Subcutaneous abdominal adipose tissue (tissue), 5 donors: ENCODE measurements around the gene LLPH.

Experiments
- H3K27ac ChIP-seq: one replicate; pipeline ENCODE4 v1.7.0; 2013; ENCODE audit warnings: low read depth, mild to moderate bottlenecking, inconsistent platforms, low read length, moderate library complexity
- H3K27me3 ChIP-seq, 5 donors: one replicate each; pipeline ENCODE4 v1.7.0; 2013; ENCODE audit warnings: low read length in 5 of 5, inconsistent platforms in 1 of 5; ENCODE audit not compliant: control insufficient read depth in 5 of 5, insufficient read depth in 4 of 5
- H3K36me3 ChIP-seq, 5 donors: one replicate each; pipeline ENCODE4 v1.7.0; 2013; ENCODE audit warnings: low read length in 5 of 5; ENCODE audit not compliant: control insufficient read depth in 5 of 5, insufficient read depth in 5 of 5
- H3K4me1 ChIP-seq, 5 donors: one replicate each; pipeline ENCODE4 v1.7.0; 2013; ENCODE audit warnings: low read length in 5 of 5, mild to moderate bottlenecking in 3 of 5, moderate library complexity in 1 of 5; ENCODE audit not compliant: control insufficient read depth in 5 of 5, insufficient read depth in 5 of 5
- H3K4me3 ChIP-seq, 5 donors: one replicate each; pipeline ENCODE4 v1.7.0; 2013; ENCODE audit warnings: low read length in 5 of 5, low read depth in 1 of 5
- H3K9ac ChIP-seq, 5 donors: one replicate each; pipeline ENCODE4 v1.7.0; 2013; ENCODE audit warnings: low read length in 5 of 5, mild to moderate bottlenecking in 4 of 5, moderate library complexity in 3 of 5
- H3K9me3 ChIP-seq, 5 donors: one replicate each; pipeline ENCODE4 v1.7.0; 2013; ENCODE audit warnings: low read length in 5 of 5; ENCODE audit not compliant: control insufficient read depth in 5 of 5
- donor health status: healthy.
- donor health status: healthy.
- donor health status: healthy.
- donor health status: healthy.
- donor health status: healthy.

The LLPH gene

GRCh38 chr12:66082744-66083143 is 47.8 kb downstream of the LLPH start:
- Histone ChIP-seq H3K36me3 (no peaks in the 10 kb centered on the region), H3K27me3 (peaks cover 0 to 2% (median 0%) of the 10 kb centered on the region in 5 donors), H3K9me3 (peaks cover 0 to 6% (median 0%) of the 10 kb centered on the region in 5 donors), H3K9ac (no peak overlapping the region), H3K4me1 (no peaks in the 10 kb centered on the region), H3K27ac (no peak overlapping the region), H3K4me3 (no peak overlapping the region)

DNA sequence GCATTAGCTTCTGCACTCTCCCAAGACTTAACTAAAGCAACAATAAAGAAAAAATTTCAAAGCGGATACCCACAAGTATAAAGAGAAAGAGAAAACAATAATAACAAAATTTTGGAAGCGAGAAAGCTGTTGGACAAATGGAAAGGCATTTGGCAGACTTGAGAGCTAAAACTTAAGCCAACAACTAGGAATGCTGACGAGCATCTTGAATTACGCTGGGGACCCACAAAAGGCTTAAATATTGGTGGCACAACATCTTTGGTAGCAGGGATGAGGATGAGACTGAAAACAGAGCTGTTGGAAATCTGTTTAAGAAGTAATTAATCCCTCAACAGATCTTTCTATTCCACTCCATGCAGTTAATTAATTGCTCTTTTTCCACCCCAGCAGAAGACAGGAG is 49.8 kb downstream of the LLPH start:
- Histone ChIP-seq H3K4me1 (no peaks in the 10 kb centered on the region), H3K9ac (no peak overlapping the region), H3K9me3 (peaks cover 0 to 6% (median 0%) of the 10 kb centered on the region in 5 donors), H3K36me3 (no peaks in the 10 kb centered on the region), H3K27me3 (peaks cover 0 to 2% (median 0%) of the 10 kb centered on the region in 5 donors), H3K4me3 (no peak overlapping the region), H3K27ac (no peak overlapping the region)

GRCh38 chr12:66077542-66077941 is 53.0 kb downstream of the LLPH start:
- H3K27me3 ChIP-seq: peaks cover 0 to 2% (median 0%) of the 10 kb centered on the region in 5 donors
- H3K4me1 ChIP-seq: no peaks in the 10 kb centered on the region
- H3K9ac ChIP-seq: no peak overlapping the region
- H3K9me3 ChIP-seq: no peaks in the 10 kb centered on the region
- H3K4me3 ChIP-seq: no peak overlapping the region
- no peak overlapping the region for H3K27ac ChIP-seq
- no peaks in the 10 kb centered on the region for H3K36me3 ChIP-seq

GRCh38 chr12:66074561-66074960 is 56.0 kb downstream of the LLPH start:
- Histone ChIP-seq H3K27ac (no peak overlapping the region), H3K4me3 (no peak overlapping the region), H3K27me3 (peaks cover 0 to 2% (median 0%) of the 10 kb centered on the region in 5 donors), H3K36me3 (no peaks in the 10 kb centered on the region), H3K9ac (no peak overlapping the region), H3K4me1 (no peaks in the 10 kb centered on the region), H3K9me3 (no peaks in the 10 kb centered on the region)

DNA sequence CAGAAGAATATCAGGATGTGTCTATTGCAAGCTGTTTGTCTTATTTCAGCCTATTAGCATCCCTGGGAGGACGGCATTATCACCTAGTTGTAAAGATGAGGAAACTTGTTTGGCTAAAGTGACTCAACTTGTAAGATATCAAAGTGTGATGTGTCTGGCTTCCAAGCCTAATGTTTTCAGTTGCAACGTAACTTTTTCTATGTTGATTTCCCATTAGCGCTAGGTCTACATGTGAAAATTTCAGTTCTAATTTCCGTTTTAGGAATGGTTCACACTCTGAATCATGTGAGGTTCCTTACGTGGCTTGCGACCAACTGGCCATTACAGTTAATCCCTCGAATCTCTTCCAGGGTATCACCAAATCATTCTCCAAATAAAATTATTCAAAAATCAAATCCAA is 58.0 kb downstream of the LLPH start:
- H3K4me3 ChIP-seq: no peak overlapping the region
- no peaks in the 10 kb centered on the region for H3K4me1 ChIP-seq
- no peaks in the 10 kb centered on the region for H3K27me3 ChIP-seq
- H3K27ac ChIP-seq: no peak overlapping the region
- no peaks in the 10 kb centered on the region for H3K36me3 ChIP-seq
- H3K9me3 ChIP-seq: no peaks in the 10 kb centered on the region
- no peak overlapping the region for H3K9ac ChIP-seq

- Histone ChIP-seq H3K27ac (no peak overlapping the region), H3K9ac (no peak overlapping the region), H3K27me3 (no peaks in the 10 kb centered on the region), H3K4me3 (no peak overlapping the region), H3K9me3 (no peaks in the 10 kb centered on the region), H3K36me3 (no peaks in the 10 kb centered on the region), H3K4me1 (no peaks in the 10 kb centered on the region)
Measured at GRCh38 chr12:66072135-66072534, 58.4 kb downstream of the LLPH start.

DNA sequence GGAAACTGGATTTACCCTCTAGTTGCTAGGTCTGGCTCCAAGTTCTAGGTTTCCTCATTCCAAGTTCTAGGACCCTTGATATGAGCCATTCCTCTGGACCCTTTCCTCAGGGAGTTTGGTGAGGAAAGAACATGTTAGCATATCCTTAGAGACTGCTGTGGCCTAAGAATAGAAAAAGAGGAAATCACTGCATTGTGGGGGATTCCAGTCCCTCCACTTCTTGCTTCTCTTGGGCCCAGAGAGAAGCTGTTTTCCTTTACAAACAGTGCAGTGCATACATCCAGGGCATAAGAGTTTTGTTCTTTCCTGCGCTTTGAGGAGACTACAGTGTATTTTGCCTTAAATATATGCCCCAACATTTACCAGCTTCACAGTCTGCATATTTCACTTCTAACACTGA is 59.0 kb downstream of the LLPH start:
- H3K27me3 ChIP-seq: no peaks in the 10 kb centered on the region
- H3K36me3 ChIP-seq: no peaks in the 10 kb centered on the region
- H3K9ac ChIP-seq: no peak overlapping the region
- no peaks in the 10 kb centered on the region for H3K9me3 ChIP-seq
- H3K4me1 ChIP-seq: no peaks in the 10 kb centered on the region
- H3K27ac ChIP-seq: no peak overlapping the region
- no peak overlapping the region for H3K4me3 ChIP-seq

- H3K9ac ChIP-seq: no peak overlapping the region
- H3K27me3 ChIP-seq: no peaks in the 10 kb centered on the region
- H3K4me3 ChIP-seq: no peak overlapping the region
- H3K36me3 ChIP-seq: no peaks in the 10 kb centered on the region
- no peak overlapping the region for H3K27ac ChIP-seq
- H3K4me1 ChIP-seq: no peaks in the 10 kb centered on the region
- H3K9me3 ChIP-seq: no peaks in the 10 kb centered on the region
Measured at GRCh38 chr12:66070378-66071120, 60.0 kb downstream of the LLPH start.

- no peaks in the 10 kb centered on the region for H3K9me3 ChIP-seq
- H3K27me3 ChIP-seq: peaks cover 0 to 1% (median 0%) of the 10 kb centered on the region in 5 donors
- no peak overlapping the region for H3K27ac ChIP-seq
- H3K4me1 ChIP-seq: no peaks in the 10 kb centered on the region
- no peak overlapping the region for H3K4me3 ChIP-seq
- no peaks in the 10 kb centered on the region for H3K36me3 ChIP-seq
- H3K9ac ChIP-seq: no peak overlapping the region
Measured at GRCh38 chr12:66066929-66067523, 63.5 kb downstream of the LLPH start.
